Muscle of leg (tissue), 11 donors: ENCODE data around the gene ZFYVE19. TPM values are rescaled to one million over a fixed set of nuclear protein-coding genes. Genes with fewer than 3 reads are reported as not detected.
A peak's percentile ranks its signal among the peaks of the same experiment; 100 is the strongest.
"Not testable (repeated sequence)": the region's sequence is repeated elsewhere in the genome, so short reads cannot be mapped to it uniquely, and the experiment has no call there.

Experiments
- DNase-seq: peaks from one replicate; pipeline ENCODE4 v3.0.0; 2013
- H3K27ac ChIP-seq: one replicate; pipeline ENCODE4 v1.5.1; 2013; ENCODE audit warnings: mild to moderate bottlenecking, low read length, control low read depth
- H3K27me3 ChIP-seq: one replicate; pipeline ENCODE4 v1.6.1; 2013; ENCODE audit warnings: low read length; ENCODE audit not compliant: control insufficient read depth, insufficient read depth
- H3K36me3 ChIP-seq: one replicate; pipeline ENCODE4 v1.6.1; 2013; ENCODE audit warnings: low read length; ENCODE audit not compliant: control insufficient read depth, insufficient read depth
- H3K4me1 ChIP-seq: one replicate; pipeline ENCODE4 v1.6.1; 2013; ENCODE audit warnings: low read length; ENCODE audit not compliant: control insufficient read depth, insufficient read depth
- H3K4me3 ChIP-seq: one replicate; pipeline ENCODE4 v1.5.1; 2013; ENCODE audit warnings: low read length, control low read depth
- H3K9me3 ChIP-seq: replicated peaks from 2 replicates; pipeline ENCODE4 v1.6.1; 2013; ENCODE audit warnings: low read depth, low read length; ENCODE audit not compliant: control insufficient read depth
- WGBS: methylation state at CpG from one replicate; pipeline ENCODE4 v1.1.5; 2013; ENCODE audit warnings: missing lambda C conversion rate; ENCODE audit not compliant: insufficient coverage; 5-methylcytosine and 5-hydroxymethylcytosine counted together
- polyA plus RNA-seq, 8 donors: library from polyadenylated mRNA; unstranded; fragments of 120-200 nt; gene quantifications; one replicate each; pipeline versions ENCODE4 v1.2.1 to v1.2.3, GENCODE V29; 2013; ENCODE audit warnings: inconsistent platforms in 1 of 8, low replicate concordance in 1 of 8; ENCODE audit not compliant: insufficient read length in 8 of 8, insufficient read depth in 1 of 8
- total RNA-seq: library from RNA; stranded (reverse); fragments of 120-200 nt; gene quantifications from one replicate; pipeline ENCODE4 v1.2.4, GENCODE V29; 2013

Gene ZFYVE19
- total and polyA plus RNA-seq, 9 donors = 15.1 to 24.9 (median 18.8) TPM

GRCh38 chr15:40857601-40858341 lies 50.9 kb downstream of the ZFYVE19 start:
- DNase-seq = peak; percentile 72
- Histone ChIP-seq H3K4me3 (no peak overlapping the region), H3K9me3 (no peaks in the 10 kb centered on the region), H3K4me1 (peaks cover 6% of the 10 kb centered on the region), H3K36me3 (no peaks in the 10 kb centered on the region), H3K27me3 (peaks cover 2% of the 10 kb centered on the region), H3K27ac (no peak overlapping the region)
- 6% methylated on average over 10 of the region's 15 CpGs for WGBS

GRCh38 chr15:40858706-40859105 lies 51.8 kb downstream of the ZFYVE19 start:
- WGBS = 93% methylated on average over 1 of the region's 10 CpGs
- DNase-seq = no peak
- H3K36me3 ChIP-seq = no peaks in the 10 kb centered on the region
- H3K27ac ChIP-seq = no peak overlapping the region
- H3K4me1 ChIP-seq = peaks cover 6% of the 10 kb centered on the region
- no peak overlapping the region for H3K4me3 ChIP-seq
- no peaks in the 10 kb centered on the region for H3K9me3 ChIP-seq
- H3K27me3 ChIP-seq = peaks cover 2% of the 10 kb centered on the region

GRCh38 chr15:40859206-40859851 lies 52.4 kb downstream of the ZFYVE19 start:
- 45% methylated on average over 18 of the region's 18 CpGs for WGBS
- H3K4me3 ChIP-seq = no peak overlapping the region
- peaks cover 6% of the 10 kb centered on the region for H3K4me1 ChIP-seq
- H3K9me3 ChIP-seq = no peaks in the 10 kb centered on the region
- DNase-seq = peak; percentile 57
- H3K27ac ChIP-seq = no peak overlapping the region
- H3K36me3 ChIP-seq = no peaks in the 10 kb centered on the region
- peaks cover 2% of the 10 kb centered on the region for H3K27me3 ChIP-seq

- not testable (repeated sequence) for H3K9me3 ChIP-seq, H3K4me1 ChIP-seq, H3K36me3 ChIP-seq, H3K27ac ChIP-seq, DNase-seq, H3K4me3 ChIP-seq, H3K27me3 ChIP-seq
- WGBS = 80% methylated on average over 1 of the region's 4 CpGs
Measured at GRCh38 chr15:40861147-40861546, 54.3 kb downstream of the ZFYVE19 start.

GRCh38 chr15:40863660-40864270 lies 56.9 kb downstream of the ZFYVE19 start:
- Histone ChIP-seq H3K4me1 (no peaks in the 10 kb centered on the region), H3K27me3 (peaks cover 2% of the 10 kb centered on the region), H3K36me3 (no peaks in the 10 kb centered on the region), H3K9me3 (no peaks in the 10 kb centered on the region), H3K4me3 (no peak overlapping the region), H3K27ac (no peak overlapping the region)
- WGBS = 58% methylated on average over 2 of the region's 4 CpGs
- DNase-seq = no peak

Other genes with a start within 250 kb of the ZFYVE19 start
- 13.6 TPM for gene CCDC32, start 242.0 kb upstream of the ZFYVE19 start, total RNA-seq
- 10 to 100 TPM; 15.7 to 25.9 (median 21.4) TPM for gene CCDC32, start 242.0 kb upstream of the ZFYVE19 start, polyA plus RNA-seq
- gene RPUSD2, start 237.8 kb upstream of the ZFYVE19 start, total RNA-seq = 11.0 TPM
- gene RPUSD2, start 237.8 kb upstream of the ZFYVE19 start, polyA plus RNA-seq = 10 to 100 TPM in 5 of 8 donors, 1 to 10 TPM in 3; 8.7 to 12.0 (median 10.8) TPM
- gene KNL1, start 212.8 kb upstream of the ZFYVE19 start, total RNA-seq = 8.7 TPM
- gene KNL1, start 212.8 kb upstream of the ZFYVE19 start, polyA plus RNA-seq = 10 to 100 TPM in 4 of 8 donors, 1 to 10 TPM in 4; 8.7 to 16.9 (median 10.9) TPM
- gene RAD51, start 111.9 kb upstream of the ZFYVE19 start, total RNA-seq = 3.6 TPM
- gene RAD51, start 111.9 kb upstream of the ZFYVE19 start, polyA plus RNA-seq = 10 to 100 TPM in 5 of 8 donors, 1 to 10 TPM in 3; 6.9 to 13.3 (median 10.6) TPM
- 12.7 TPM for gene RMDN3, start 51.8 kb upstream of the ZFYVE19 start, total RNA-seq
- gene RMDN3, start 51.8 kb upstream of the ZFYVE19 start, polyA plus RNA-seq = 10 to 100 TPM; 21.1 to 31.2 (median 23.9) TPM
- 6.1 TPM for gene GCHFR, start 43.0 kb upstream of the ZFYVE19 start, total RNA-seq
- 10 to 100 TPM in 1 of 8 donors, 1 to 10 TPM in 7; 3.8 to 14.1 (median 5.6) TPM for gene GCHFR, start 43.0 kb upstream of the ZFYVE19 start, polyA plus RNA-seq
- gene C15orf62, start 37.1 kb upstream of the ZFYVE19 start, total RNA-seq = 0.13 TPM
- 1 to 10 TPM in 5 of 8 donors, under 1 TPM in 3; 0.64 to 2.2 (median 1.4) TPM for gene C15orf62, start 37.1 kb upstream of the ZFYVE19 start, polyA plus RNA-seq
- gene DNAJC17, start 384 bp downstream of the ZFYVE19 start, total RNA-seq = 37.9 TPM
- 10 to 100 TPM; 23.9 to 32.3 (median 30.4) TPM for gene DNAJC17, start 384 bp downstream of the ZFYVE19 start, polyA plus RNA-seq
- gene PPP1R14D, start 21.6 kb downstream of the ZFYVE19 start, total RNA-seq = not detected
- under 1 TPM in 2 of 8 donors, not detected in 6; 0.22 to 0.23 TPM for gene PPP1R14D, start 21.6 kb downstream of the ZFYVE19 start, polyA plus RNA-seq
- 0.40 TPM for gene SPINT1, start 37.0 kb downstream of the ZFYVE19 start, total RNA-seq
- gene SPINT1, start 37.0 kb downstream of the ZFYVE19 start, polyA plus RNA-seq = 10 to 100 TPM in 1 of 8 donors, 1 to 10 TPM in 4, under 1 TPM in 3; 0.38 to 11.0 (median 1.2) TPM
- gene RHOV, start 67.1 kb downstream of the ZFYVE19 start, total RNA-seq = 0.13 TPM
- gene RHOV, start 67.1 kb downstream of the ZFYVE19 start, polyA plus RNA-seq = 1 to 10 TPM in 1 of 8 donors, under 1 TPM in 7; 0.06 to 3.0 (median 0.41) TPM
- 11.7 TPM for gene VPS18, start 87.4 kb downstream of the ZFYVE19 start, total RNA-seq
- 10 to 100 TPM in 6 of 8 donors, 1 to 10 TPM in 2; 9.0 to 12.4 (median 10.8) TPM for gene VPS18, start 87.4 kb downstream of the ZFYVE19 start, polyA plus RNA-seq
- gene DLL4, start 122.3 kb downstream of the ZFYVE19 start, total RNA-seq = 9.7 TPM
- gene DLL4, start 122.3 kb downstream of the ZFYVE19 start, polyA plus RNA-seq = 10 to 100 TPM in 7 of 8 donors, 1 to 10 TPM in 1; 8.7 to 17.9 (median 11.9) TPM
- gene CHAC1, start 146.4 kb downstream of the ZFYVE19 start, total RNA-seq = 2.0 TPM
- 1 to 10 TPM in 7 of 8 donors, under 1 TPM in 1; 0.80 to 6.9 (median 2.7) TPM for gene CHAC1, start 146.4 kb downstream of the ZFYVE19 start, polyA plus RNA-seq